NCI-H2081 (cell line): ENCODE measurements around the gene DUSP22.
"Not testable (repeated sequence)": the region's sequence is repeated elsewhere in the genome, so short reads cannot be mapped to it uniquely, and the experiment has no call there.

ENCODE experiments used
- DNase-seq, 2 experiments: peaks; one replicate each; lab custom pipeline; 2025; lab: John Stamatoyannopoulos, UW

Gene DUSP22

GRCh38 chr6:280775-281468 lies 11.4 kb upstream of the DUSP22 start:
- DNase-seq: no peak

- DNase-seq: no peak
These were observed 10.7 kb upstream of the DUSP22 start for GRCh38 chr6:281469-282103.

- DNase-seq: no peak
These were observed 10.0 kb upstream of the DUSP22 start for GRCh38 chr6:282177-282866.

GRCh38 chr6:282867-283416 lies 9.3 kb upstream of the DUSP22 start:
- DNase-seq: no peak

GRCh38 chr6:284486-284885 lies 7.8 kb upstream of the DUSP22 start:
- no peak for DNase-seq

GRCh38 chr6:285030-285771 lies 7.1 kb upstream of the DUSP22 start:
- DNase-seq: no peak

GRCh38 chr6:285902-286301 lies 6.4 kb upstream of the DUSP22 start:
- not testable (repeated sequence) for DNase-seq

- no peak for DNase-seq
These were observed 5.4 kb upstream of the DUSP22 start for GRCh38 chr6:286681-287488.

- DNase-seq: no peak
These were observed 4.8 kb upstream of the DUSP22 start for GRCh38 chr6:287489-287860.

- DNase-seq: no peak
These were observed 3.4 kb upstream of the DUSP22 start for GRCh38 chr6:288866-289265.

GRCh38 chr6:290111-290922 lies 2.0 kb upstream of the DUSP22 start:
- no peak for DNase-seq

GRCh38 chr6:291204-291696 lies 1.0 kb upstream of the DUSP22 start:
- DNase-seq: no peak

GRCh38 chr6:292506-293192 lies 362 bp downstream of the DUSP22 start:
- DNase-seq: no peak

GRCh38 chr6:293193-294174 lies 1.2 kb downstream of the DUSP22 start:
- DNase-seq: no peak

GRCh38 chr6:294656-295565 lies 2.6 kb downstream of the DUSP22 start:
- DNase-seq: no peak

- no peak for DNase-seq
These were observed 4.2 kb downstream of the DUSP22 start for GRCh38 chr6:296151-297122.
